Stimulated activated effector memory CD8-positive, alpha-beta T cell treated with anti-CD3 and anti-CD28 coated beads, Interleukin-12 subunit alpha, Interleukin-12 subunit beta, amount 100 ng/mL, for 72 hours (primary cell): ENCODE data around the gene IFI6.
"Not testable (repeated sequence)": the region's sequence is repeated elsewhere in the genome, so short reads cannot be mapped to it uniquely, and the experiment has no call there.

Experiments
- ATAC-seq: fragments of 150-1000 bp; cut with Tn5 transposase; 2 replicates; pipeline ENCODE4 v1.10.0; 2021
- DNase-seq, 2 donors: peaks; one replicate each; pipeline ENCODE4 v3.0.0; 2021 to 2022; ENCODE audit warnings: low spot score in 2 of 2
- H3K27ac Mint-ChIP-seq: one replicate; pipeline ENCODE4 v1.8.0; 2022; ENCODE audit warnings: mild to moderate bottlenecking, mixed read lengths
- H3K36me3 Mint-ChIP-seq: one replicate; pipeline ENCODE4 v1.8.0; 2022; ENCODE audit warnings: mild to moderate bottlenecking, mixed read lengths
- H3K4me1 Mint-ChIP-seq: one replicate; pipeline ENCODE4 v1.8.0; 2022; ENCODE audit warnings: mixed read lengths
- H3K4me3 Mint-ChIP-seq: one replicate; pipeline ENCODE4 v1.8.0; 2022; ENCODE audit warnings: mild to moderate bottlenecking, mixed read lengths
- H3K9me3 Mint-ChIP-seq: one replicate; pipeline ENCODE4 v1.8.0; 2022; ENCODE audit warnings: mixed read lengths

The IFI6 gene

GRCh38 chr1:27632387-27633297 lies 39.4 kb downstream of the IFI6 start:
- peaks cover 15% of the 10 kb centered on the region for H3K36me3 Mint-ChIP-seq

GRCh38 chr1:27630859-27631491 lies 41.0 kb downstream of the IFI6 start:
- H3K4me3 Mint-ChIP-seq, result peak overlapping the region; percentile 71

More at GRCh38 chr1:27632387-27633297, 39.4 kb downstream of the IFI6 start:
- Mint-ChIP-seq H3K27ac (peak overlapping the region; percentile 83), H3K9me3 (no peaks in the 10 kb centered on the region), H3K4me1 (peaks cover 76% of the 10 kb centered on the region), H3K4me3 (peak overlapping the region; percentile 71)
- DNase-seq, result peak in 1 of 2 donors; percentile 79
- peak; percentile 81 for ATAC-seq

GRCh38 chr1:27628712-27629111 lies 43.3 kb downstream of the IFI6 start:
- H3K4me1 Mint-ChIP-seq, result peaks cover 63% of the 10 kb centered on the region
- DNase-seq, result no peak
- no peak for ATAC-seq
- H3K27ac Mint-ChIP-seq, result peak overlapping the region; percentile 21
- H3K4me3 Mint-ChIP-seq, result no peak overlapping the region
- H3K9me3 Mint-ChIP-seq, result no peaks in the 10 kb centered on the region
- peaks cover 15% of the 10 kb centered on the region for H3K36me3 Mint-ChIP-seq

More at GRCh38 chr1:27630859-27631491, 41.0 kb downstream of the IFI6 start:
- peaks cover 15% of the 10 kb centered on the region for H3K36me3 Mint-ChIP-seq
- peak overlapping the region; percentile 83 for H3K27ac Mint-ChIP-seq
- H3K4me1 Mint-ChIP-seq, result peaks cover 74% of the 10 kb centered on the region
- ATAC-seq (no peak), DNase-seq (no peak)
- H3K9me3 Mint-ChIP-seq, result no peaks in the 10 kb centered on the region

- H3K27ac Mint-ChIP-seq, ATAC-seq, DNase-seq, H3K9me3 Mint-ChIP-seq, H3K4me3 Mint-ChIP-seq: not testable (repeated sequence)
- Mint-ChIP-seq H3K36me3 (peaks cover 16% of the 10 kb centered on the region), H3K4me1 (peaks cover 53% of the 10 kb centered on the region)
Measured at GRCh38 chr1:27627733-27628132, 44.3 kb downstream of the IFI6 start.

- DNase-seq, result no peak
- no peak overlapping the region for H3K27ac Mint-ChIP-seq
Measured at GRCh38 chr1:27627061-27627460, 44.9 kb downstream of the IFI6 start.

GRCh38 chr1:27626031-27626935 lies 45.7 kb downstream of the IFI6 start:
- peaks cover 38% of the 10 kb centered on the region for H3K4me1 Mint-ChIP-seq
- no peak overlapping the region for H3K27ac Mint-ChIP-seq
- no peak overlapping the region for H3K4me3 Mint-ChIP-seq
- ATAC-seq (peak; percentile 16), DNase-seq (no peak)
- H3K36me3 Mint-ChIP-seq, result peaks cover 6% of the 10 kb centered on the region
- H3K9me3 Mint-ChIP-seq, result no peaks in the 10 kb centered on the region

More at GRCh38 chr1:27627061-27627460, 44.9 kb downstream of the IFI6 start:
- ATAC-seq, result no peak
- Mint-ChIP-seq H3K4me3 (no peak overlapping the region), H3K4me1 (peaks cover 46% of the 10 kb centered on the region), H3K36me3 (peaks cover 9% of the 10 kb centered on the region), H3K9me3 (no peaks in the 10 kb centered on the region)

GRCh38 chr1:27624467-27625178 lies 47.4 kb downstream of the IFI6 start:
- Mint-ChIP-seq H3K27ac (no peak overlapping the region), H3K4me3 (no peak overlapping the region), H3K9me3 (no peaks in the 10 kb centered on the region), H3K36me3 (peaks cover 9% of the 10 kb centered on the region), H3K4me1 (peaks cover 32% of the 10 kb centered on the region)
- peak; percentile 3 for ATAC-seq
- no peak for DNase-seq

GRCh38 chr1:27623327-27624212 lies 48.4 kb downstream of the IFI6 start:
- ATAC-seq (no peak), DNase-seq (no peak)
- peaks cover 32% of the 10 kb centered on the region for H3K4me1 Mint-ChIP-seq
- H3K27ac Mint-ChIP-seq, result no peak overlapping the region
- H3K36me3 Mint-ChIP-seq, result peaks cover 18% of the 10 kb centered on the region
- no peaks in the 10 kb centered on the region for H3K9me3 Mint-ChIP-seq
- no peak overlapping the region for H3K4me3 Mint-ChIP-seq

- Mint-ChIP-seq H3K4me3 (no peak overlapping the region), H3K27ac (no peak overlapping the region), H3K36me3 (peaks cover 24% of the 10 kb centered on the region), H3K4me1 (peaks cover 38% of the 10 kb centered on the region), H3K9me3 (no peaks in the 10 kb centered on the region)
- DNase-seq (no peak), ATAC-seq (peak; percentile 75)
Measured at GRCh38 chr1:27622828-27623227, 49.2 kb downstream of the IFI6 start.

GRCh38 chr1:27621051-27621920 lies 50.7 kb downstream of the IFI6 start:
- Mint-ChIP-seq H3K4me3 (no peak overlapping the region), H3K27ac (no peak overlapping the region), H3K36me3 (peaks cover 40% of the 10 kb centered on the region), H3K9me3 (no peaks in the 10 kb centered on the region), H3K4me1 (peaks cover 43% of the 10 kb centered on the region)
- ATAC-seq (no peak), DNase-seq (no peak)

GRCh38 chr1:27619782-27620438 lies 52.1 kb downstream of the IFI6 start:
- H3K4me1 Mint-ChIP-seq, result peaks cover 50% of the 10 kb centered on the region
- H3K27ac Mint-ChIP-seq, result peak overlapping the region; percentile 93
- not testable (repeated sequence) for H3K9me3 Mint-ChIP-seq, ATAC-seq, DNase-seq
- H3K4me3 Mint-ChIP-seq, result peak overlapping the region; percentile 64
- H3K36me3 Mint-ChIP-seq, result peaks cover 41% of the 10 kb centered on the region

GRCh38 chr1:27618341-27619082 lies 53.5 kb downstream of the IFI6 start:
- ATAC-seq (peak; percentile 90), DNase-seq (peak in 1 of 2 donors; percentile 67)
- H3K27ac Mint-ChIP-seq, result peak overlapping the region; percentile 93
- H3K4me3 Mint-ChIP-seq, result peak overlapping the region; percentile 64
- peaks cover 52% of the 10 kb centered on the region for H3K4me1 Mint-ChIP-seq
- peaks cover 40% of the 10 kb centered on the region for H3K36me3 Mint-ChIP-seq
- no peaks in the 10 kb centered on the region for H3K9me3 Mint-ChIP-seq
